IPS-20b (cell line): ENCODE results near the gene SLC25A19.

Source experiments
- H3K27ac ChIP-seq: one replicate; pipeline ENCODE4 v1.5.1; 2013; ENCODE audit warnings: low read length
- H3K27me3 ChIP-seq: 2 replicates; pipeline ENCODE4 v1.6.1; 2013; ENCODE audit warnings: mild to moderate bottlenecking, low read length, inconsistent platforms; ENCODE audit not compliant: insufficient read depth
- H3K36me3 ChIP-seq: 2 replicates; pipeline ENCODE4 v1.6.1; 2013; ENCODE audit warnings: low read depth, mild to moderate bottlenecking, inconsistent platforms, low read length, moderate library complexity; ENCODE audit not compliant: insufficient read depth
- H3K4me1 ChIP-seq: 2 replicates; pipeline ENCODE4 v1.6.1; 2013; ENCODE audit warnings: mild to moderate bottlenecking, control low read depth, inconsistent platforms, low read length, moderate library complexity; ENCODE audit not compliant: insufficient read depth
- H3K4me3 ChIP-seq: 2 replicates; pipeline ENCODE4 v1.5.1; 2013; ENCODE audit warnings: mild to moderate bottlenecking, low read length, inconsistent platforms
- H3K9ac ChIP-seq: 2 replicates; pipeline ENCODE4 v1.6.1; 2013; ENCODE audit warnings: low read depth, mild to moderate bottlenecking, inconsistent platforms, low read length, moderate library complexity
- H3K9me3 ChIP-seq: 2 replicates; pipeline ENCODE4 v1.6.1; 2013; ENCODE audit warnings: mild to moderate bottlenecking, low read depth, low read length, inconsistent platforms; ENCODE audit not compliant: insufficient read depth

Gene SLC25A19

GRCh38 chr17:75318615-75319222 lies 29.5 kb upstream of the SLC25A19 start:
- H3K4me3 ChIP-seq: no peak overlapping the region
- no peaks in the 10 kb centered on the region for H3K4me1 ChIP-seq
- no peak overlapping the region for H3K9ac ChIP-seq
- no peaks in the 10 kb centered on the region for H3K9me3 ChIP-seq
- H3K27me3 ChIP-seq: no peaks in the 10 kb centered on the region
- H3K36me3 ChIP-seq: peaks cover 34% of the 10 kb centered on the region
- no peak overlapping the region for H3K27ac ChIP-seq

GRCh38 chr17:75318211-75318610 lies 29.0 kb upstream of the SLC25A19 start:
- no peaks in the 10 kb centered on the region for H3K9me3 ChIP-seq
- H3K36me3 ChIP-seq: peaks cover 34% of the 10 kb centered on the region
- H3K4me1 ChIP-seq: no peaks in the 10 kb centered on the region
- H3K4me3 ChIP-seq: no peak overlapping the region
- no peak overlapping the region for H3K27ac ChIP-seq
- no peaks in the 10 kb centered on the region for H3K27me3 ChIP-seq
- H3K9ac ChIP-seq: no peak overlapping the region

- H3K4me1 ChIP-seq: no peaks in the 10 kb centered on the region
- no peak overlapping the region for H3K9ac ChIP-seq
- no peaks in the 10 kb centered on the region for H3K27me3 ChIP-seq
- no peak overlapping the region for H3K4me3 ChIP-seq
- peaks cover 34% of the 10 kb centered on the region for H3K36me3 ChIP-seq
- no peaks in the 10 kb centered on the region for H3K9me3 ChIP-seq
- H3K27ac ChIP-seq: no peak overlapping the region
Observed at GRCh38 chr17:75317671-75318070, 28.4 kb upstream of the SLC25A19 start.

- Histone ChIP-seq H3K36me3 (peaks cover 24% of the 10 kb centered on the region), H3K9ac (no peak overlapping the region; the same call in 1 of the 2 replicates)
Observed at GRCh38 chr17:75316253-75316652, 27.0 kb upstream of the SLC25A19 start.

GRCh38 chr17:75315541-75316243 lies 26.5 kb upstream of the SLC25A19 start:
- Histone ChIP-seq H3K27ac (no peak overlapping the region), H3K4me3 (no peak overlapping the region), H3K4me1 (no peaks in the 10 kb centered on the region), H3K9me3 (no peaks in the 10 kb centered on the region), H3K27me3 (no peaks in the 10 kb centered on the region), H3K36me3 (peaks cover 19% of the 10 kb centered on the region), H3K9ac (no peak overlapping the region; the same call in 1 of the 2 replicates)

More at GRCh38 chr17:75316253-75316652, 27.0 kb upstream of the SLC25A19 start:
- no peak overlapping the region for H3K4me3 ChIP-seq
- H3K9me3 ChIP-seq: no peaks in the 10 kb centered on the region
- H3K27ac ChIP-seq: no peak overlapping the region
- H3K4me1 ChIP-seq: no peaks in the 10 kb centered on the region
- no peaks in the 10 kb centered on the region for H3K27me3 ChIP-seq

GRCh38 chr17:75313941-75314551 lies 24.8 kb upstream of the SLC25A19 start:
- Histone ChIP-seq H3K9ac (no peak overlapping the region), H3K4me3 (no peak overlapping the region), H3K9me3 (no peaks in the 10 kb centered on the region), H3K4me1 (no peaks in the 10 kb centered on the region), H3K27ac (no peak overlapping the region), H3K27me3 (no peaks in the 10 kb centered on the region), H3K36me3 (peaks cover 6% of the 10 kb centered on the region)

GRCh38 chr17:75308732-75309629 lies 19.7 kb upstream of the SLC25A19 start:
- Histone ChIP-seq H3K27me3 (no peaks in the 10 kb centered on the region), H3K36me3 (no peaks in the 10 kb centered on the region), H3K4me3 (no peak overlapping the region), H3K9ac (no peak overlapping the region), H3K27ac (no peak overlapping the region), H3K9me3 (no peaks in the 10 kb centered on the region), H3K4me1 (no peaks in the 10 kb centered on the region)

- no peak overlapping the region for H3K4me3 ChIP-seq
- no peaks in the 10 kb centered on the region for H3K36me3 ChIP-seq
- no peaks in the 10 kb centered on the region for H3K27me3 ChIP-seq
- no peaks in the 10 kb centered on the region for H3K4me1 ChIP-seq
- no peak overlapping the region for H3K27ac ChIP-seq
- no peaks in the 10 kb centered on the region for H3K9me3 ChIP-seq
- no peak overlapping the region for H3K9ac ChIP-seq
Observed at GRCh38 chr17:75307957-75308731, 18.9 kb upstream of the SLC25A19 start.

- Histone ChIP-seq H3K4me1 (no peaks in the 10 kb centered on the region), H3K27ac (no peak overlapping the region), H3K9ac (no peak overlapping the region), H3K27me3 (no peaks in the 10 kb centered on the region), H3K36me3 (no peaks in the 10 kb centered on the region), H3K4me3 (no peak overlapping the region), H3K9me3 (no peaks in the 10 kb centered on the region)
Observed at GRCh38 chr17:75301502-75302206, 12.4 kb upstream of the SLC25A19 start.

GRCh38 chr17:75301049-75301448 lies 11.8 kb upstream of the SLC25A19 start:
- H3K27me3 ChIP-seq: no peaks in the 10 kb centered on the region
- no peak overlapping the region for H3K9ac ChIP-seq
- no peaks in the 10 kb centered on the region for H3K36me3 ChIP-seq

More at GRCh38 chr17:75301049-75301448, 11.8 kb upstream of the SLC25A19 start:
- Histone ChIP-seq H3K4me3 (no peak overlapping the region), H3K9me3 (no peaks in the 10 kb centered on the region), H3K4me1 (no peaks in the 10 kb centered on the region), H3K27ac (no peak overlapping the region)
